Adrenal gland (tissue), 12 donors: Measurements from ENCODE around the gene SDK1. TPM values are rescaled to one million over a fixed set of nuclear protein-coding genes. Genes with fewer than 3 reads are reported as not detected.

Experiments
- DNase-seq, 7 donors: peaks; one replicate each; pipeline ENCODE4 v3.0.0-alpha.2; 2019 to 2020
- H3K27ac ChIP-seq, 5 donors: fragments of 200-600 bp; sonication (generic) in 4 of 5; 1 replicate in 3 of 5; 2 replicates in 2 of 5; pipeline versions ENCODE4 v1.5.1 to v1.8.0; 2016 to 2020; ENCODE audit warnings: mild to moderate bottlenecking in 1 of 5
- H3K27me3 ChIP-seq: fragments of 200-600 bp; 2 replicates; pipeline ENCODE4 v1.8.0; 2021
- H3K36me3 ChIP-seq, 2 donors: fragments of 200-600 bp; replicated peaks in 1 of 2; 1 replicate in 1 of 2; 2 replicates in 1 of 2; pipeline versions ENCODE4 v1.5.1 to v1.8.0; 2018 to 2022
- H3K4me1 ChIP-seq, 2 donors: fragments of 200-600 bp; replicated peaks in 1 of 2; 1 replicate in 1 of 2; 2 replicates in 1 of 2; pipeline versions ENCODE4 v1.5.1 to v1.8.0; 2018 to 2021
- H3K4me3 ChIP-seq, 4 donors: fragments of 200-600 bp; sonication (generic) in 3 of 4; one replicate each; pipeline ENCODE4 v1.5.1; 2016 to 2018
- H3K9me3 ChIP-seq, 3 donors: fragments of 200-600 bp; sonication (generic) in 1 of 3; replicated peaks in 1 of 3; 1 replicate in 2 of 3; 2 replicates in 1 of 3; pipeline versions ENCODE4 v1.5.1 to v1.8.0; 2016 to 2021
- POLR2A ChIP-seq, 2 donors: fragments of 450-650 bp; IDR thresholded peaks; one replicate each; pipeline ENCODE4 v1.6.1; 2017; ENCODE audit warnings: antibody characterized with exemption in 2 of 2, mild to moderate bottlenecking in 2 of 2, moderate library complexity in 1 of 2
- WGBS, 4 donors: extraction: QIAGEN DNeasy Blood & Tissue Kit in 2 of 4; methylation state at CpG; one replicate each; pipeline versions ENCODE4 v1.1.5 to v1.1.7; 2013 to 2017; 5-methylcytosine and 5-hydroxymethylcytosine counted together
- intact Hi-C, 2 donors: fragments of 100-400 bp; cut with DNase I; formaldehyde crosslinking; loops; one replicate each; pipeline versions ENCODE4 v1.14.1 to v1.15.0; 2022 to 2023
- polyA plus RNA-seq, 3 donors: library from polyadenylated mRNA; stranded (reverse); fragments of 200-250 nt in 2 of 3; fragments of 350-450 nt in 1 of 3; fragmentation: Illumina TruSeq in 1 of 3; extraction: RNeasy Lipid Tissue Mini Kit (QIAGEN cat#74804) in 1 of 3; gene quantifications; one replicate each; pipeline ENCODE4 v1.2.3, GENCODE V29; 2013 to 2014
- total RNA-seq, 9 donors: library from RNA; depleted of rRNA in 4 of 9; stranded (reverse); fragments of >200 nt in 4 of 9; fragments of 120-200 nt in 1 of 9; fragmentation: NEBNext Ultra II Directional in 1 of 9; extraction: Animal tissue kit (Norgen Biotek cat#: 25700) in 1 of 9; gene quantifications; one replicate each; pipeline versions ENCODE4 v1.1.0 to v1.2.4, GENCODE V29; 2013 to 2023
- TF ChIP-seq, protein P1 (sequence below), 6 experiments: fragments of 450-650 bp in 4 of 6; fragments of 200-600 bp in 2 of 6; sonication (generic) in 1 of 6; IDR thresholded peaks; 1 replicate in 5 of 6; 2 replicates in 1 of 6; pipeline versions ENCODE4 v1.5.1 to v1.8.0; 2016 to 2021; ENCODE audit warnings: antibody characterized with exemption in 6 of 6, mild to moderate bottlenecking in 2 of 6, moderate library complexity in 1 of 6
- donor health status: healthy with polysubstance abuse.
- donor health status: Bipolar disorder and iron deficiency.
- donor health status: DM: yes; HTN: yes; CAD: no.
- donor health status: DM: no; HTN: no; CAD: no.
- donor health status: DM: no; HTN: no; CAD: no.
- donor health status: DM: yes; HTN: yes; CAD: no.

SDK1 gene
- total and polyA plus RNA-seq, 12 donors = 0.50 to 3.6 (median 1.5) TPM

- WGBS, 4 donors = 80 to 88% (median 82%) methylated on average over 3 of the region's 3 CpGs
- intact Hi-C loops = no loop called here
- Histone ChIP-seq H3K4me1 (no peaks in the 10 kb centered on the region), H3K27me3 (no peaks in the 10 kb centered on the region), H3K36me3 (no peaks in the 10 kb centered on the region), H3K4me3 (no peak overlapping the region), H3K9me3 (no peaks in the 10 kb centered on the region), H3K27ac (no peak overlapping the region)
- TF ChIP-seq, protein P1, sequence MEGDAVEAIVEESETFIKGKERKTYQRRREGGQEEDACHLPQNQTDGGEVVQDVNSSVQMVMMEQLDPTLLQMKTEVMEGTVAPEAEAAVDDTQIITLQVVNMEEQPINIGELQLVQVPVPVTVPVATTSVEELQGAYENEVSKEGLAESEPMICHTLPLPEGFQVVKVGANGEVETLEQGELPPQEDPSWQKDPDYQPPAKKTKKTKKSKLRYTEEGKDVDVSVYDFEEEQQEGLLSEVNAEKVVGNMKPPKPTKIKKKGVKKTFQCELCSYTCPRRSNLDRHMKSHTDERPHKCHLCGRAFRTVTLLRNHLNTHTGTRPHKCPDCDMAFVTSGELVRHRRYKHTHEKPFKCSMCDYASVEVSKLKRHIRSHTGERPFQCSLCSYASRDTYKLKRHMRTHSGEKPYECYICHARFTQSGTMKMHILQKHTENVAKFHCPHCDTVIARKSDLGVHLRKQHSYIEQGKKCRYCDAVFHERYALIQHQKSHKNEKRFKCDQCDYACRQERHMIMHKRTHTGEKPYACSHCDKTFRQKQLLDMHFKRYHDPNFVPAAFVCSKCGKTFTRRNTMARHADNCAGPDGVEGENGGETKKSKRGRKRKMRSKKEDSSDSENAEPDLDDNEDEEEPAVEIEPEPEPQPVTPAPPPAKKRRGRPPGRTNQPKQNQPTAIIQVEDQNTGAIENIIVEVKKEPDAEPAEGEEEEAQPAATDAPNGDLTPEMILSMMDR (IDR thresholded peaks at IDR 0.05) = no peak
- no peak for TF ChIP-seq POLR2A (IDR thresholded peaks at IDR 0.05)
- no peak for DNase-seq
Observed at GRCh38 chr7:3310884-3311283, 9.8 kb downstream of the SDK1 start.

DNA sequence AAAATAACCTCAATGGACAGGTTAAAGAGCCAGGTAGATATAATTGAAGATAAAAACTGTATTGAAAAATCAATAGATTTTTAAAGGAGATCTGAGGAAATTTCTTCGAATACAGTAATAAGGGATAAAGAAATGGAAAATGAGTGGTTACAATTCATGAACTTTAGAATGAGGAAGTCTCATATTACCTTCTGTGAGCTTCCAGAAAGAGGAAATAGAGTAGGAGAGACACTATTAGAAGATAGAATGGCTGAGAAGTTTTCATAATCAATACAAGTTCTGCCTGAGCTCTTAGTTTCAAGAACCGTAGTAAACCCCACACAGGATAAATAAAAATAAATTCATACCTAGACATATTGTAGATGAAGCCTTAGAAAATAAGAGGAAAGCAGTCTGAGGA, 11.5 kb downstream of the SDK1 start:
- no peak for DNase-seq
- Histone ChIP-seq H3K4me1 (no peaks in the 10 kb centered on the region), H3K9me3 (no peaks in the 10 kb centered on the region), H3K27me3 (no peaks in the 10 kb centered on the region), H3K36me3 (no peaks in the 10 kb centered on the region), H3K4me3 (no peak overlapping the region), H3K27ac (no peak overlapping the region)
- TF ChIP-seq POLR2A (IDR thresholded peaks at IDR 0.05) = no peak
- TF ChIP-seq, protein P1 (IDR thresholded peaks at IDR 0.05) = no peak
- 80 to 86% (median 83%) methylated on average over 2 of the region's 2 CpGs for WGBS, 4 donors
- intact Hi-C loops = no loop called here

GRCh38 chr7:3318874-3319273, 17.8 kb downstream of the SDK1 start:
- H3K36me3 ChIP-seq = no peaks in the 10 kb centered on the region
- no peak overlapping the region for H3K27ac ChIP-seq
- no peak overlapping the region for H3K4me3 ChIP-seq
- 70 to 85% (median 73%) methylated on average over 4 of the region's 4 CpGs for WGBS, 4 donors
- H3K27me3 ChIP-seq = no peaks in the 10 kb centered on the region
- TF ChIP-seq, protein P1 (IDR thresholded peaks at IDR 0.05) = no peak
- TF ChIP-seq POLR2A (IDR thresholded peaks at IDR 0.05) = no peak
- DNase-seq = no peak
- H3K4me1 ChIP-seq = no peaks in the 10 kb centered on the region
- H3K9me3 ChIP-seq = no peaks in the 10 kb centered on the region
- intact Hi-C loops = no loop called here

DNA sequence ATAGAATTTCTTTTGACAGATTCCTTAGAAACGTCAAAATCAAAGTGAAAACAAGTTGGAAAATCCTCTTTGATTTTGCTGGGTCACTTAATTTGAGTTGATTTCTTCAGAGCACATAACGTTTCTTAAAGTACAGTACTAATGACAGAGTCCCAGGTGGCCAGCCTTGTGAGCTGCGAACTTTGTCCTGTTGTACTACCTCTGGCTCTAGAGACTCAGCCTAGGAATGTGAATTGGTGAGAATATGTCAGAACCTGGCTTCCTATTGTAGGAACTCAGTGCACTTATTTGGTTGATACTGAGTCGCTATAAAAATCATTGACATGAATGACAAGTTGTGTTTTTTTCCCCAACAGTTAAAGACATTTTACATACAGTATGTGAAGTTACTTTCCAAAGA, 20.2 kb downstream of the SDK1 start:
- 74 to 82% (median 79%) methylated on average over 4 of the region's 4 CpGs for WGBS, 4 donors
- no peak overlapping the region for H3K4me3 ChIP-seq
- no peaks in the 10 kb centered on the region for H3K4me1 ChIP-seq
- intact Hi-C loops = no loop called here
- H3K27ac ChIP-seq = no peak overlapping the region
- TF ChIP-seq POLR2A (IDR thresholded peaks at IDR 0.05) = no peak
- TF ChIP-seq, protein P1 (IDR thresholded peaks at IDR 0.05) = no peak
- H3K27me3 ChIP-seq = no peaks in the 10 kb centered on the region
- no peaks in the 10 kb centered on the region for H3K9me3 ChIP-seq
- no peaks in the 10 kb centered on the region for H3K36me3 ChIP-seq
- DNase-seq = no peak
